Hepatocyte (in vitro differentiated cells): ENCODE data around the gene OR2H2.

Source experiments
- EZH2 ChIP-seq: fragments of 200-600 bp; sonication (generic); IDR thresholded peaks from 2 replicates; pipeline ENCODE4 v1.6.1; 2016; ENCODE audit warnings: antibody characterized with exemption, mild to moderate bottlenecking, borderline replicate concordance
- EZH2phosphoT487 ChIP-seq: fragments of 200-600 bp; sonication (generic); IDR thresholded peaks from one replicate; pipeline ENCODE4 v1.6.1; 2018; ENCODE audit warnings: antibody characterized with exemption, mild to moderate bottlenecking, low read depth, moderate library complexity; ENCODE audit not compliant: unreplicated experiment, severe bottlenecking
- TF ChIP-seq, protein P1 (sequence below): fragments of 200-600 bp; sonication (generic); IDR thresholded peaks from 2 replicates; pipeline ENCODE4 v1.5.1; 2016; ENCODE audit warnings: antibody characterized with exemption, mild to moderate bottlenecking; ENCODE audit not compliant: poor library complexity

- TF ChIP-seq, protein P1, sequence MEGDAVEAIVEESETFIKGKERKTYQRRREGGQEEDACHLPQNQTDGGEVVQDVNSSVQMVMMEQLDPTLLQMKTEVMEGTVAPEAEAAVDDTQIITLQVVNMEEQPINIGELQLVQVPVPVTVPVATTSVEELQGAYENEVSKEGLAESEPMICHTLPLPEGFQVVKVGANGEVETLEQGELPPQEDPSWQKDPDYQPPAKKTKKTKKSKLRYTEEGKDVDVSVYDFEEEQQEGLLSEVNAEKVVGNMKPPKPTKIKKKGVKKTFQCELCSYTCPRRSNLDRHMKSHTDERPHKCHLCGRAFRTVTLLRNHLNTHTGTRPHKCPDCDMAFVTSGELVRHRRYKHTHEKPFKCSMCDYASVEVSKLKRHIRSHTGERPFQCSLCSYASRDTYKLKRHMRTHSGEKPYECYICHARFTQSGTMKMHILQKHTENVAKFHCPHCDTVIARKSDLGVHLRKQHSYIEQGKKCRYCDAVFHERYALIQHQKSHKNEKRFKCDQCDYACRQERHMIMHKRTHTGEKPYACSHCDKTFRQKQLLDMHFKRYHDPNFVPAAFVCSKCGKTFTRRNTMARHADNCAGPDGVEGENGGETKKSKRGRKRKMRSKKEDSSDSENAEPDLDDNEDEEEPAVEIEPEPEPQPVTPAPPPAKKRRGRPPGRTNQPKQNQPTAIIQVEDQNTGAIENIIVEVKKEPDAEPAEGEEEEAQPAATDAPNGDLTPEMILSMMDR: no peak
- TF ChIP-seq EZH2phosphoT487 (no peak), EZH2 (no peak)
These were observed 11.5 kb downstream of the OR2H2 start for GRCh38 chr6:29596381-29596900.
